ENCODE measurements around the gene PPY.

The PPY gene

DNA sequence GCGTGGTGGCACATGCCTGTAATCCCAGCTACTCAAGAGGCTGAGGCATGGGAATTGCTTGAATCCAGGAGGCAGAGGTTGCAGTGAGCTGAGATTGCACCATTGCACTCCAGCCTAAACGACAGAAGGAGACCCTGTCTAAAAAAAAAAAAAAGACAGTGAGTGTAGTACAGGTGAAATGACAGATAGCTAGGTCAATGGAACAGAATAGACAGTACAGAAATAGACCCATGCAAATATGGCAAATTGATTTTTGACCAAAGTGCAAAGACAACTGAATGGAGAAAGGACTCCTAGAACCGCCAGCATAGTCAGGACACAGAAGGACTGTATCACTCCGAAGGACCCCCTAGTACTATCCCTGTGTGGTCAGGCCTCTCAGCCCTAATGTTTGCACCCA lies 28.1 kb upstream of the PPY start:
- no peak overlapping the region for H4K8ac ChIP-seq (ENCODE audit: low read depth, low read length)
- no peak overlapping the region for H2AFZ ChIP-seq (ENCODE audit: insufficient read depth, low read length, poor library complexity)
- H3K14ac ChIP-seq (ENCODE audit: low read length), result no peak overlapping the region
- no peak overlapping the region for H3K4me2 ChIP-seq (ENCODE audit: low read length)
- H3K9me3 ChIP-seq (ENCODE audit: insufficient read depth, low read depth, low read length), result no peaks in the 10 kb centered on the region
- H3K36me3 ChIP-seq (ENCODE audit: control insufficient read depth in 1 of 2, insufficient read depth in 2 of 2, low read length in 2 of 2), result no peaks in the 10 kb centered on the region
- no peaks in the 10 kb centered on the region for H3K79me1 ChIP-seq (ENCODE audit: low read length)
- no peak overlapping the region for H2BK12ac ChIP-seq (ENCODE audit: low read length)
- DNase-seq, result no peak
- no peak overlapping the region for H3K4ac ChIP-seq (ENCODE audit: low read depth, low read length)
- WGBS (ENCODE audit: extremely low coverage, insufficient coverage, insufficient read length), result no CpG with 5 or more reads among the region's 4 CpGs
- H3K79me2 ChIP-seq (ENCODE audit: control insufficient read depth, insufficient read depth, low read length, poor library complexity), result no peaks in the 10 kb centered on the region
- no peak overlapping the region for H2AK5ac ChIP-seq (ENCODE audit: low read length)
- H4K12ac ChIP-seq (ENCODE audit: low read depth, low read length), result no peak overlapping the region
- H3K27me3 ChIP-seq (ENCODE audit: insufficient read depth, low read length), result no peaks in the 10 kb centered on the region
- no peak overlapping the region for H3K4me3 ChIP-seq (ENCODE audit: low read depth, low read length)
- H3K4me1 ChIP-seq (ENCODE audit: control insufficient read depth in 1 of 2, insufficient read depth in 2 of 2, low read length in 2 of 2), result peaks cover 0 to 2% of the 10 kb centered on the region in 2 experiments
- H2BK120ac ChIP-seq (ENCODE audit: insufficient read depth, low read length, poor library complexity), result no peak overlapping the region
- no peak overlapping the region for H4K91ac ChIP-seq (ENCODE audit: low read depth, low read length)
- H3K18ac ChIP-seq (ENCODE audit: low read length), result no peak overlapping the region
- no peak overlapping the region for H3K27ac ChIP-seq (ENCODE audit: low read depth, low read length)
- H2BK5ac ChIP-seq (ENCODE audit: low read depth, low read length, poor library complexity), result no peak overlapping the region
- H3K9ac ChIP-seq (ENCODE audit: low read length), result no peak overlapping the region
- no peak overlapping the region for H3K23ac ChIP-seq (ENCODE audit: low read length)

- Histone ChIP-seq H4K12ac (ENCODE audit: low read depth, low read length) (no peak overlapping the region), H4K8ac (ENCODE audit: low read depth, low read length) (no peak overlapping the region), H2AFZ (ENCODE audit: insufficient read depth, low read length, poor library complexity) (no peak overlapping the region), H2BK12ac (ENCODE audit: low read length) (no peak overlapping the region), H3K9ac (ENCODE audit: low read length) (no peak overlapping the region), H3K4ac (ENCODE audit: low read depth, low read length) (no peak overlapping the region), H3K36me3 (ENCODE audit: control insufficient read depth in 1 of 2, insufficient read depth in 2 of 2, low read length in 2 of 2) (no peaks in the 10 kb centered on the region), H3K23ac (ENCODE audit: low read length) (no peak overlapping the region), H3K14ac (ENCODE audit: low read length) (no peak overlapping the region), H3K4me2 (ENCODE audit: low read length) (no peak overlapping the region), H3K79me2 (ENCODE audit: control insufficient read depth, insufficient read depth, low read length, poor library complexity) (no peaks in the 10 kb centered on the region), H3K27ac (ENCODE audit: low read depth, low read length) (no peak overlapping the region), H3K4me1 (ENCODE audit: control insufficient read depth in 1 of 2, insufficient read depth in 2 of 2, low read length in 2 of 2) (peaks cover 0 to 2% of the 10 kb centered on the region in 2 experiments), H3K79me1 (ENCODE audit: low read length) (no peaks in the 10 kb centered on the region), H3K4me3 (ENCODE audit: low read depth, low read length) (no peak overlapping the region), H3K18ac (ENCODE audit: low read length) (no peak overlapping the region), H2BK120ac (ENCODE audit: insufficient read depth, low read length, poor library complexity) (no peak overlapping the region), H3K27me3 (ENCODE audit: insufficient read depth, low read length) (no peaks in the 10 kb centered on the region), H4K91ac (ENCODE audit: low read depth, low read length) (no peak overlapping the region), H3K9me3 (ENCODE audit: insufficient read depth, low read depth, low read length) (no peaks in the 10 kb centered on the region), H2BK5ac (ENCODE audit: low read depth, low read length, poor library complexity) (no peak overlapping the region), H2AK5ac (ENCODE audit: low read length) (no peak overlapping the region)
- WGBS (ENCODE audit: extremely low coverage, insufficient coverage, insufficient read length), result no CpG with 5 or more reads among the region's 9 CpGs
- no peak for DNase-seq
Measured at GRCh38 chr17:43967251-43967875, 25.1 kb upstream of the PPY start.

GRCh38 chr17:43966276-43966675 lies 24.0 kb upstream of the PPY start:
- Histone ChIP-seq H3K4me3 (ENCODE audit: low read depth, low read length) (no peak overlapping the region), H2BK120ac (ENCODE audit: insufficient read depth, low read length, poor library complexity) (no peak overlapping the region), H3K9me3 (ENCODE audit: insufficient read depth, low read depth, low read length) (no peaks in the 10 kb centered on the region), H3K27me3 (ENCODE audit: insufficient read depth, low read length) (no peaks in the 10 kb centered on the region), H2BK12ac (ENCODE audit: low read length) (no peak overlapping the region), H4K12ac (ENCODE audit: low read depth, low read length) (no peak overlapping the region), H3K27ac (ENCODE audit: low read depth, low read length) (no peak overlapping the region), H3K4me1 (ENCODE audit: control insufficient read depth in 1 of 2, insufficient read depth in 2 of 2, low read length in 2 of 2) (peaks cover 0 to 2% of the 10 kb centered on the region in 2 experiments), H2AFZ (ENCODE audit: insufficient read depth, low read length, poor library complexity) (no peak overlapping the region), H3K79me1 (ENCODE audit: low read length) (no peaks in the 10 kb centered on the region), H3K79me2 (ENCODE audit: control insufficient read depth, insufficient read depth, low read length, poor library complexity) (no peaks in the 10 kb centered on the region), H3K14ac (ENCODE audit: low read length) (no peak overlapping the region), H4K91ac (ENCODE audit: low read depth, low read length) (no peak overlapping the region), H4K8ac (ENCODE audit: low read depth, low read length) (no peak overlapping the region), H3K23ac (ENCODE audit: low read length) (no peak overlapping the region), H3K9ac (ENCODE audit: low read length) (no peak overlapping the region), H3K18ac (ENCODE audit: low read length) (no peak overlapping the region), H3K4ac (ENCODE audit: low read depth, low read length) (no peak overlapping the region), H2BK5ac (ENCODE audit: low read depth, low read length, poor library complexity) (no peak overlapping the region), H3K4me2 (ENCODE audit: low read length) (no peak overlapping the region), H3K36me3 (ENCODE audit: control insufficient read depth in 1 of 2, insufficient read depth in 2 of 2, low read length in 2 of 2) (no peaks in the 10 kb centered on the region), H2AK5ac (ENCODE audit: low read length) (no peak overlapping the region)
- no CpG with 5 or more reads among the region's 3 CpGs for WGBS (ENCODE audit: extremely low coverage, insufficient coverage, insufficient read length)
- DNase-seq, result peak; percentile 35 to 56

GRCh38 chr17:43962479-43962878 lies 20.2 kb upstream of the PPY start:
- WGBS (ENCODE audit: extremely low coverage, insufficient coverage, insufficient read length), result no CpG with 5 or more reads among the region's 7 CpGs
- no peak overlapping the region for H3K14ac ChIP-seq (ENCODE audit: low read length)
- H3K27ac ChIP-seq (ENCODE audit: low read depth, low read length), result no peak overlapping the region
- no peak overlapping the region for H3K4ac ChIP-seq (ENCODE audit: low read depth, low read length)
- no peaks in the 10 kb centered on the region for H3K79me2 ChIP-seq (ENCODE audit: control insufficient read depth, insufficient read depth, low read length, poor library complexity)
- H3K18ac ChIP-seq (ENCODE audit: low read length), result no peak overlapping the region
- H3K9me3 ChIP-seq (ENCODE audit: insufficient read depth, low read depth, low read length), result no peaks in the 10 kb centered on the region
- no peaks in the 10 kb centered on the region for H3K27me3 ChIP-seq (ENCODE audit: insufficient read depth, low read length)
- no peak overlapping the region for H4K91ac ChIP-seq (ENCODE audit: low read depth, low read length)
- DNase-seq, result no peak
- no peak overlapping the region for H2BK12ac ChIP-seq (ENCODE audit: low read length)
- no peak overlapping the region for H2AFZ ChIP-seq (ENCODE audit: insufficient read depth, low read length, poor library complexity)
- no peaks in the 10 kb centered on the region for H3K36me3 ChIP-seq (ENCODE audit: control insufficient read depth in 1 of 2, insufficient read depth in 2 of 2, low read length in 2 of 2)
- no peak overlapping the region for H2BK120ac ChIP-seq (ENCODE audit: insufficient read depth, low read length, poor library complexity)
- no peak overlapping the region for H3K23ac ChIP-seq (ENCODE audit: low read length)
- no peak overlapping the region for H3K4me3 ChIP-seq (ENCODE audit: low read depth, low read length)
- peaks cover 0 to 2% of the 10 kb centered on the region in 2 experiments for H3K4me1 ChIP-seq (ENCODE audit: control insufficient read depth in 1 of 2, insufficient read depth in 2 of 2, low read length in 2 of 2)
- no peak overlapping the region for H4K12ac ChIP-seq (ENCODE audit: low read depth, low read length)
- H3K79me1 ChIP-seq (ENCODE audit: low read length), result no peaks in the 10 kb centered on the region
- H3K4me2 ChIP-seq (ENCODE audit: low read length), result no peak overlapping the region
- no peak overlapping the region for H4K8ac ChIP-seq (ENCODE audit: low read depth, low read length)
- H2BK5ac ChIP-seq (ENCODE audit: low read depth, low read length, poor library complexity), result no peak overlapping the region
- no peak overlapping the region for H2AK5ac ChIP-seq (ENCODE audit: low read length)
- H3K9ac ChIP-seq (ENCODE audit: low read length), result no peak overlapping the region
